Psoas muscle (tissue), 8 donors: ENCODE measurements around the gene SLC35F4. TPM values are rescaled to one million over a fixed set of nuclear protein-coding genes. Genes with fewer than 3 reads are reported as not detected.
"Not testable (repeated sequence)": the region's sequence is repeated elsewhere in the genome, so short reads cannot be mapped to it uniquely, and the experiment has no call there.

Experiments used
- ATAC-seq, 4 donors: fragments of 200-7000 bp; cut with Tn5 transposase; one replicate each; pipeline ENCODE4 v1.9.1; 2020; ENCODE audit warnings: moderate library complexity in 3 of 4, mild to moderate bottlenecking in 2 of 4
- DNase-seq, 2 donors: peaks; one replicate each; pipeline ENCODE4 v3.0.0-alpha.2; 2020
- H3K27ac ChIP-seq: fragments of 200-600 bp; one replicate; pipeline ENCODE4 v1.8.0; 2022
- H3K27me3 ChIP-seq, 3 donors: fragments of 200-600 bp in 1 of 3; one replicate each; pipeline versions ENCODE4 v1.6.1 to v1.8.0; 2013 to 2022; ENCODE audit warnings: low read length in 2 of 3, mild to moderate bottlenecking in 2 of 3, moderate library complexity in 1 of 3; ENCODE audit not compliant: insufficient read depth in 3 of 3
- H3K36me3 ChIP-seq, 2 donors: fragments of 200-600 bp in 1 of 2; one replicate each; pipeline versions ENCODE4 v1.6.1 to v1.8.0; 2013 to 2022; ENCODE audit warnings: low read depth in 1 of 2, mild to moderate bottlenecking in 1 of 2, moderate library complexity in 1 of 2; ENCODE audit not compliant: insufficient read depth in 1 of 2
- H3K4me1 ChIP-seq: fragments of 200-600 bp; one replicate; pipeline ENCODE4 v1.8.0; 2022
- H3K4me3 ChIP-seq: fragments of 200-600 bp; one replicate; pipeline ENCODE4 v1.8.0; 2022; ENCODE audit warnings: mild to moderate bottlenecking
- H3K9me3 ChIP-seq: fragments of 200-600 bp; one replicate; pipeline ENCODE4 v1.8.0; 2022
- WGBS, 3 donors: extraction: QIAGEN DNeasy Blood & Tissue Kit; methylation state at CpG; one replicate each; pipeline versions ENCODE4 v1.1.6 to v1.1.7; 2013; 5-methylcytosine and 5-hydroxymethylcytosine counted together
- intact Hi-C, 2 donors: fragments of 100-400 bp; cut with DNase I; formaldehyde crosslinking; loops; one replicate each; pipeline versions ENCODE4 v1.11.0 to v1.14.2; 2022
- polyA plus RNA-seq, 3 donors: library from polyadenylated mRNA; stranded (reverse); fragments of 200-250 nt; gene quantifications; one replicate each; pipeline ENCODE4 v1.2.3, GENCODE V29; 2013
- total RNA-seq, 4 donors: library from RNA; stranded (reverse); fragmentation: NEBNext Ultra II Directional in 2 of 4; extraction: Animal tissue kit (Norgen Biotek cat#: 25700) in 2 of 4; gene quantifications; one replicate each; pipeline versions ENCODE4 v1.2.1 to v1.2.4, GENCODE V29; 2021 to 2023
- TF ChIP-seq, protein P1 (sequence below): fragments of 200-600 bp; IDR thresholded peaks from one replicate; pipeline ENCODE4 v1.8.0; 2022; ENCODE audit warnings: antibody characterized with exemption
- donor health status: healthy with polysubstance abuse.
- donor health status: DM: no; HTN: no; CAD: no; lungs with moderate emphysema.
- donor health status: Bipolar disorder and iron deficiency.
- donor health status: healthy.
- donor health status: DM: yes; HTN: yes; CAD: no.
- donor health status: DM: no; HTN: no; CAD: no.
- donor health status: DM: no; HTN: no; CAD: no.
- donor health status: DM: yes; HTN: yes; CAD: no.

SLC35F4 gene
- total and polyA plus RNA-seq, 7 donors: not detected

DNA sequence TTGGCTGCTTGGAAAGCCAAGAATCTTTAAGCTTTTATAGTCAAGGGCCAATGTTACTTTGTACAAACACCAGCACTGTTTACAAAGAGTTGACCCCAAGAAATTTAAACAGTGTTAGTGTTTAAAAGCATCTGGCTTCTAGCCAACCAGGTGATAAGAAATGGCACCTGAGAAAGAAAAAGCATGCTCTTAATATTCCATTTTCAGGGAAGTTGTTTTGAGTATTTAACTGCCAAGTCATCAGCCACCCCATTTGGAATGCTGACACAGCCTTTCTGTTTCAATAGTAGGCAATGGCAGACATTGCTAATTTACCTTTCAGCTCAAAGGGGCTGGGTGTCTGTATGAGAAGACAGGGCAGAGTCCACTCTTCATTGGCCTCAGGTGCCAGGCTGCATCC, 3.7 kb upstream of the SLC35F4 start:
- no peaks in the 10 kb centered on the region for H3K36me3 ChIP-seq
- no peaks in the 10 kb centered on the region for H3K4me1 ChIP-seq
- intact Hi-C loops: no loop called here
- H3K27ac ChIP-seq: no peak overlapping the region
- ATAC-seq (no peak), DNase-seq (no peak)
- TF ChIP-seq, protein P1, sequence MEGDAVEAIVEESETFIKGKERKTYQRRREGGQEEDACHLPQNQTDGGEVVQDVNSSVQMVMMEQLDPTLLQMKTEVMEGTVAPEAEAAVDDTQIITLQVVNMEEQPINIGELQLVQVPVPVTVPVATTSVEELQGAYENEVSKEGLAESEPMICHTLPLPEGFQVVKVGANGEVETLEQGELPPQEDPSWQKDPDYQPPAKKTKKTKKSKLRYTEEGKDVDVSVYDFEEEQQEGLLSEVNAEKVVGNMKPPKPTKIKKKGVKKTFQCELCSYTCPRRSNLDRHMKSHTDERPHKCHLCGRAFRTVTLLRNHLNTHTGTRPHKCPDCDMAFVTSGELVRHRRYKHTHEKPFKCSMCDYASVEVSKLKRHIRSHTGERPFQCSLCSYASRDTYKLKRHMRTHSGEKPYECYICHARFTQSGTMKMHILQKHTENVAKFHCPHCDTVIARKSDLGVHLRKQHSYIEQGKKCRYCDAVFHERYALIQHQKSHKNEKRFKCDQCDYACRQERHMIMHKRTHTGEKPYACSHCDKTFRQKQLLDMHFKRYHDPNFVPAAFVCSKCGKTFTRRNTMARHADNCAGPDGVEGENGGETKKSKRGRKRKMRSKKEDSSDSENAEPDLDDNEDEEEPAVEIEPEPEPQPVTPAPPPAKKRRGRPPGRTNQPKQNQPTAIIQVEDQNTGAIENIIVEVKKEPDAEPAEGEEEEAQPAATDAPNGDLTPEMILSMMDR: no peak
- H3K4me3 ChIP-seq: no peak overlapping the region
- no peaks in the 10 kb centered on the region for H3K9me3 ChIP-seq
- H3K27me3 ChIP-seq: peaks cover 3 to 32% (median 14%) of the 10 kb centered on the region in 3 donors

DNA sequence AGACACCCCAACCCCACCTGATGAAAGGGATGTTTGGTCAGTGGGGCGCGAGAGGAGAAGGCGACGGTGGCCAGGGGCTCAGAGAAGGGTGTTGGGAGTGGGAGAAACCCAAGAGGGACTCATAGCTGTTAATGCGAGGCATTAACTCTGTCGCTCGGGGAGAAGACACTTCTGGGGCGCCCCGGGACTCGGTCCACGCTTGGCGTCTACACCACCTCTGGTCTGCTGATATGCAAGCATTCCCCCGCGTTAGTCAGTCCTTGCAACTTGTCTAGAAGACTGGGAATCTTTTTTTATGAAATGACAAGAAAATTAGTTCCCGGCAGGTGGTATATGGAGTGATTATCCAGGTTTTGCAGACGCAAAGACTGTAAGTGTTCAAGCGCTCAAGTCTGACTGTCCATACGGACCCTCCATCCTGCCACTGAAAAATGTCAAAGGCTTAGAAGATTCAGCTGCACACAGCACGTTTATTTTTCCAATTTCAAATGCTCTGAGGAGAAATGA, 360 bp upstream of the SLC35F4 start:
- no peak for ATAC-seq
- DNase-seq: no peak
- intact Hi-C loops: no loop called here
- no peaks in the 10 kb centered on the region for H3K36me3 ChIP-seq
- no peaks in the 10 kb centered on the region for H3K4me1 ChIP-seq
- H3K9me3 ChIP-seq: no peaks in the 10 kb centered on the region
- TF ChIP-seq, protein P1: no peak
- H3K27me3 ChIP-seq: peaks cover 3 to 54% (median 14%) of the 10 kb centered on the region in 3 donors
- no peak overlapping the region for H3K4me3 ChIP-seq
- WGBS, 3 donors: 13 to 16% (median 14%) methylated on average over 19 of the region's 19 CpGs
- H3K27ac ChIP-seq: no peak overlapping the region

DNA sequence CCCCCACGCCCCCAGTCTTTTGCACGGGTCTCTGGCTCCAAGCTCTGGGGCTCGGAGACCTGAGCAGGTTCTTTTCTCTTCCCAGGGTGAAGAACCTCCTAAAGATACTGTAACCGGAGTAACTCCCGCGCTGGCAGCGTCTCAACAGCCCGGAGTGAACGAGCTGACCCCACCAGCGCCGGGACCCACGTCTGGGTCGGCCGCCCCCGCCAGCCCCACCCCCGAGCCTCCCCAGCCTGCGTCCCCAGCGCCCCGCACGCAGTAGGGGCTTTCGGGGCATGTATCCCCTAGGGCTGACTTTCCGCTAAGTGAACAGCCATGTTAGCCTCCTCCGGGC, 858 bp downstream of the SLC35F4 start:
- Histone ChIP-seq H3K4me3 (no peak overlapping the region), H3K27me3 (peaks cover 3 to 54% (median 14%) of the 10 kb centered on the region in 3 donors), H3K9me3 (no peaks in the 10 kb centered on the region), H3K36me3 (no peaks in the 10 kb centered on the region), H3K27ac (no peak overlapping the region), H3K4me1 (no peaks in the 10 kb centered on the region)
- ATAC-seq (no peak), DNase-seq (no peak)
- TF ChIP-seq, protein P1: no peak
- 1 to 3% (median 1%) methylated on average over 22 to 23 of the region's 23 CpGs for WGBS, 3 donors
- intact Hi-C loops: no loop called here

DNA sequence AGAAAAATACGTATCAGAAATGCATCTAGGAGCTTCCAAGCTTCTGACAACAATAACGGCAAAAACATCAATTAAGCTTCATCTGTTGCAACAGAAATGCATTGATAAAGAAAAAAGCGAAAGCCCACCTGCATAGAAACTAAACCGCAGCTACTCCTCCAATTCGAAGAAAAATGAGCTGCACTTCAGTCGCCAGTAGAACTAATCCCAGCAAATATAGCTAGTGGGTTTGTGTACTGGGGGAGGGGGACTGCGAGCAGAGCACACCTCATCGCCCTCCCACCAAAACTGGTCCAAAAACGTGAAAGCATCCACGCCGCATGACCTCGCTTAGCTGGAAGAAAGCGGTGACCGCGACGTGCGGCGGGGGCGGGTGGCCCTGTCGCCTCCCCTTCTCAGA, 1.2 kb downstream of the SLC35F4 start:
- DNase-seq: no peak
- no peaks in the 10 kb centered on the region for H3K9me3 ChIP-seq
- no peak overlapping the region for H3K4me3 ChIP-seq
- no peaks in the 10 kb centered on the region for H3K36me3 ChIP-seq
- no peak for ATAC-seq
- H3K4me1 ChIP-seq: no peaks in the 10 kb centered on the region
- H3K27ac ChIP-seq: no peak overlapping the region
- intact Hi-C loops: no loop called here
- 12 to 16% (median 15%) methylated on average over 18 to 20 of the region's 20 CpGs for WGBS, 3 donors
- TF ChIP-seq, protein P1: no peak
- peaks cover 3 to 54% (median 14%) of the 10 kb centered on the region in 3 donors for H3K27me3 ChIP-seq

DNA sequence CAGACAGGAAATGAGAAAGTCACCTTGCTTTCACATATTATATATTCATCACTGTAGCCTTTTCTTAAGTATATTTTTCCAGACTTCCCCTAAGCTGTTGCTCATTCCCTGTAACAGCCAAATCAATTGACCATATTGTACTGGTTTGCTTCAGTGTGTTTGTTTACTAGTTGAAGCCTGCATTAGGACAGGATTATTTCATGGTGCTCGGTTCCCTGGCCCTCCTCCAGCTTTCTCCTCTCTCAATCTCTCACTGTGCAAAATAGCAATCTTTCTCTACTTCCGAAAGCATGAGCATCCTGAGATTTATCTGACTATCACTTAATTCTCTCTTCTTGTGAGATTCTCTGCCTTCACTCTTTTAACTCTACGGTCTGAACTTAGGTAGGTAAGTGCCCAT, 2.4 kb downstream of the SLC35F4 start:
- intact Hi-C loops: no loop called here
- TF ChIP-seq, protein P1: no peak
- Histone ChIP-seq H3K4me1 (no peaks in the 10 kb centered on the region), H3K27me3 (peaks cover 3 to 54% (median 14%) of the 10 kb centered on the region in 3 donors), H3K27ac (no peak overlapping the region), H3K4me3 (no peak overlapping the region), H3K36me3 (no peaks in the 10 kb centered on the region), H3K9me3 (no peaks in the 10 kb centered on the region)
- WGBS, 3 donors: 45 to 48% (median 47%) methylated on average over 3 of the region's 3 CpGs
- ATAC-seq (no peak), DNase-seq (no peak)

DNA sequence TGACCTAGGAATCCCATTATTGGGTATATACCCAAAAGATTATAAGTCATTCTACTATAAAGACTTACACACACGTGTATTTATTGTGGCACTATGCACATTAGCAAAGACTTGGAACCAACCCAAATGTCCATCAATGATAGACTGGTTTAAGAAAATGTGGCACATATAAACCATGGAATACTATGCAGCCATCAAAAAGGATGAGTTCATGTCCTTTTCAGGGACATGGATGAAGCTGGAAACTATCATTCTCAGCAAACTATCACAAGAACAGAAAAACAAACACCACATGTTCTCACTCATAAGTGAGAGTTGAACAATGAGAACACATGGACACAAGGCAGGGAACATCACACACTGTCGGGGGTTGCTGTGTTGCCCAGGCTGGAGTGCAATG, 10.2 kb downstream of the SLC35F4 start:
- 90 to 95% (median 93%) methylated on average over 2 of the region's 2 CpGs for WGBS, 3 donors
- ATAC-seq, DNase-seq, H3K27ac ChIP-seq, H3K4me3 ChIP-seq, H3K27me3 ChIP-seq, H3K36me3 ChIP-seq, H3K4me1 ChIP-seq, intact Hi-C loops, H3K9me3 ChIP-seq: not testable (repeated sequence)
